HEK293 (cell line): ENCODE measurements around the gene MAPKAP1.

Source experiments
- CTCF ChIA-PET: fragments of 350-600 bp; formaldehyde crosslinking; extraction: SDS; loops from one replicate; lab custom pipeline; 2021; ENCODE audit warnings: antibody characterized with exemption; lab: Yijun Ruan, JAX
- POLR2A ChIA-PET: fragments of 300-600 bp; formaldehyde crosslinking; extraction: SDS; loops from one replicate; lab custom pipeline; 2020; ENCODE audit warnings: antibody characterized with exemption, inconsistent platforms; lab: Yijun Ruan, JAX
- H3K27ac ChIP-seq: fragments of 200-500 bp; sonication (Bioruptor generic); 2 replicates; pipeline ENCODE4 v1.5.1; 2014; ENCODE audit warnings: low read depth, low read length, control low read depth, inconsistent platforms; ENCODE audit errors: extremely low read depth
- H3K36me3 ChIP-seq, 2 experiments: fragments of 200-500 bp in 1 of 2; sonication (Bioruptor generic) in 1 of 2; 1 replicate in 1 of 2; 2 replicates in 1 of 2; pipeline ENCODE4 v1.5.1; 2014 to 2017; ENCODE audit warnings: inconsistent platforms in 2 of 2, low read length in 2 of 2; ENCODE audit not compliant: control insufficient read depth in 2 of 2, insufficient read depth in 1 of 2
- H3K4me1 ChIP-seq: fragments of 200-500 bp; sonication (Bioruptor generic); 2 replicates; pipeline ENCODE4 v1.5.1; 2014; ENCODE audit warnings: mild to moderate bottlenecking, low read length, inconsistent platforms; ENCODE audit not compliant: control insufficient read depth, insufficient read depth
- H3K4me3 ChIP-seq: 2 replicates; pipeline ENCODE4 v1.5.1; 2011; ENCODE audit warnings: low read depth, mild to moderate bottlenecking, control low read depth, low read length, moderate library complexity
- H3K9me3 ChIP-seq: fragments of 200-500 bp; sonication (Bioruptor generic); 2 replicates; pipeline ENCODE4 v1.5.1; 2014; ENCODE audit warnings: low read depth, low read length, inconsistent platforms; ENCODE audit not compliant: control insufficient read depth, insufficient read depth
- EGR2 ChIP-seq: fragments of 450-650 bp; formaldehyde crosslinking; IDR thresholded peaks from 2 replicates; pipeline ENCODE4 v1.5.1; 2016; ENCODE audit warnings: low read depth, missing biosample characterization, missing genetic modification characterization
- KLF1 ChIP-seq: fragments of 450-650 bp; formaldehyde crosslinking; IDR thresholded peaks from 2 replicates; pipeline ENCODE4 v1.5.1; 2016; ENCODE audit warnings: missing biosample characterization, missing genetic modification characterization
- SCRT1 ChIP-seq: fragments of 450-650 bp; formaldehyde crosslinking; IDR thresholded peaks from 2 replicates; pipeline ENCODE4 v1.5.1; 2016; ENCODE audit warnings: missing biosample characterization, missing genetic modification characterization, borderline replicate concordance
- ZFP41 ChIP-seq: fragments of 450-650 bp; formaldehyde crosslinking; IDR thresholded peaks from 2 replicates; pipeline ENCODE4 v1.5.1; 2016; ENCODE audit warnings: missing biosample characterization, missing genetic modification characterization, borderline replicate concordance
- ZNF146 ChIP-seq: fragments of 450-650 bp; formaldehyde crosslinking; IDR thresholded peaks from 2 replicates; pipeline ENCODE4 v1.5.1; 2016; ENCODE audit warnings: missing biosample characterization, missing genetic modification characterization
- ZNF175 ChIP-seq: fragments of 450-650 bp; formaldehyde crosslinking; IDR thresholded peaks from 2 replicates; pipeline ENCODE4 v1.5.1; 2016; ENCODE audit warnings: missing biosample characterization, missing genetic modification characterization
- ZNF202 ChIP-seq: fragments of 450-650 bp; formaldehyde crosslinking; IDR thresholded peaks from 2 replicates; pipeline ENCODE4 v1.5.1; 2016; ENCODE audit warnings: missing biosample characterization, missing genetic modification characterization, borderline replicate concordance
- ZNF221 ChIP-seq: fragments of 450-650 bp; formaldehyde crosslinking; IDR thresholded peaks from 2 replicates; pipeline ENCODE4 v1.5.1; 2017; ENCODE audit warnings: missing biosample characterization, missing genetic modification characterization, borderline replicate concordance
- ZNF266 ChIP-seq: fragments of 450-650 bp; formaldehyde crosslinking; IDR thresholded peaks from 2 replicates; pipeline ENCODE4 v1.5.1; 2016; ENCODE audit warnings: missing biosample characterization, missing genetic modification characterization, low read depth
- ZNF423 ChIP-seq: fragments of 450-650 bp; formaldehyde crosslinking; IDR thresholded peaks from 2 replicates; pipeline ENCODE4 v1.5.1; 2016; ENCODE audit warnings: missing biosample characterization, missing genetic modification characterization
- ZNF48 ChIP-seq: fragments of 450-650 bp; formaldehyde crosslinking; IDR thresholded peaks from 2 replicates; pipeline ENCODE4 v1.5.1; 2016; ENCODE audit warnings: missing biosample characterization, missing genetic modification characterization
- ZNF501 ChIP-seq: fragments of 450-650 bp; formaldehyde crosslinking; IDR thresholded peaks from 2 replicates; pipeline ENCODE4 v1.5.1; 2016; ENCODE audit warnings: missing biosample characterization, missing genetic modification characterization
- ZNF610 ChIP-seq: fragments of 450-650 bp; formaldehyde crosslinking; IDR thresholded peaks from 2 replicates; pipeline ENCODE4 v1.5.1; 2016; ENCODE audit warnings: missing biosample characterization, missing genetic modification characterization, borderline replicate concordance
- TF ChIP-seq, protein P1 (sequence below): fragments of 450-650 bp; formaldehyde crosslinking; IDR thresholded peaks from 2 replicates; pipeline ENCODE4 v1.5.1; 2017; ENCODE audit warnings: missing biosample characterization, missing genetic modification characterization
- TF ChIP-seq, protein P2 (sequence below): fragments of 450-650 bp; formaldehyde crosslinking; IDR thresholded peaks from 2 replicates; pipeline ENCODE4 v1.5.1; 2016; ENCODE audit warnings: missing biosample characterization, missing genetic modification characterization
- TF ChIP-seq, protein P3 (sequence below): fragments of 450-650 bp; formaldehyde crosslinking; IDR thresholded peaks from 2 replicates; pipeline ENCODE4 v1.5.1; 2016; ENCODE audit warnings: missing biosample characterization, missing genetic modification characterization
- TF ChIP-seq, protein P4 (sequence below): fragments of 450-650 bp; formaldehyde crosslinking; IDR thresholded peaks from 2 replicates; pipeline ENCODE4 v1.5.1; 2016; ENCODE audit warnings: missing biosample characterization, missing genetic modification characterization
- TF ChIP-seq, protein P5 (sequence below): fragments of 450-650 bp; formaldehyde crosslinking; IDR thresholded peaks from 2 replicates; pipeline ENCODE4 v1.5.1; 2016; ENCODE audit warnings: missing biosample characterization, missing genetic modification characterization

Gene MAPKAP1

DNA sequence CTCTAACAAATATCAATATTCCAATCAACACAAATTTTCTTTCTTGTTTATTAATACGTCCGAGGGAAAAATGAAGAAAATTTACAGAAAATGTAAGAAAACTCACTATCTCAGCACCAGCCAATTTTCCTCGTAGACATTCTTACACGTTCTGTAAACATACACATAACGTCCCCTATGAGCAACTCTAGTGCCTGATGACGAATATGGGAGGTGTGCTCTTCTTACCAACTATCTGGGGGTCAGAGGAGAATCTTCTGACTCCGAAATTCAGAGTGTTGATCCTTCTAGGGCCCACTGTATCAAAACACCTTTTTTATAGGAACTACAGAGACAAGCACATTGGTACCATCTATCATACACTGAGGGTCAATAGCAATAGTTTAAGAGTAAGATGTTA, 246.7 kb downstream of the MAPKAP1 start:
- CTCF ChIA-PET = no interaction called here
- Histone ChIP-seq H3K4me1 (0 out of 2 replicates have a peak, but pooled peaks cover 3% of the 10 kb centered on the region), H3K4me3 (no peak overlapping the region), H3K36me3 (peaks cover 0 to 8% of the 10 kb centered on the region in 2 experiments; a peak in 1 of 3 replicates), H3K9me3 (no peaks in the 10 kb centered on the region), H3K27ac (no peak overlapping the region)
- POLR2A ChIA-PET = no interaction called here
- no peak for TF ChIP-seq SCRT1 (tag by site-specific recombination)
- TF ChIP-seq ZFP41 (tag by site-specific recombination) = no peak
- no peak for TF ChIP-seq ZNF221 (tag by site-specific recombination)
- no peak for TF ChIP-seq ZNF48
- no peak for TF ChIP-seq EGR2 (tag by site-specific recombination)
- TF ChIP-seq, protein P1, sequence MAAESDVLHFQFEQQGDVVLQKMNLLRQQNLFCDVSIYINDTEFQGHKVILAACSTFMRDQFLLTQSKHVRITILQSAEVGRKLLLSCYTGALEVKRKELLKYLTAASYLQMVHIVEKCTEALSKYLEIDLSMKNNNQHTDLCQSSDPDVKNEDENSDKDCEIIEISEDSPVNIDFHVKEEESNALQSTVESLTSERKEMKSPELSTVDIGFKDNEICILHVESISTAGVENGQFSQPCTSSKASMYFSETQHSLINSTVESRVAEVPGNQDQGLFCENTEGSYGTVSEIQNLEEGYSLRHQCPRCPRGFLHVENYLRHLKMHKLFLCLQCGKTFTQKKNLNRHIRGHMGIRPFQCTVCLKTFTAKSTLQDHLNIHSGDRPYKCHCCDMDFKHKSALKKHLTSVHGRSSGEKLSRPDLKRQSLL (tag by site-specific recombination) = no peak
- TF ChIP-seq ZNF146 (tag by site-specific recombination) = no peak
- TF ChIP-seq ZNF423 (tag by site-specific recombination) = no peak
- TF ChIP-seq, protein P2, sequence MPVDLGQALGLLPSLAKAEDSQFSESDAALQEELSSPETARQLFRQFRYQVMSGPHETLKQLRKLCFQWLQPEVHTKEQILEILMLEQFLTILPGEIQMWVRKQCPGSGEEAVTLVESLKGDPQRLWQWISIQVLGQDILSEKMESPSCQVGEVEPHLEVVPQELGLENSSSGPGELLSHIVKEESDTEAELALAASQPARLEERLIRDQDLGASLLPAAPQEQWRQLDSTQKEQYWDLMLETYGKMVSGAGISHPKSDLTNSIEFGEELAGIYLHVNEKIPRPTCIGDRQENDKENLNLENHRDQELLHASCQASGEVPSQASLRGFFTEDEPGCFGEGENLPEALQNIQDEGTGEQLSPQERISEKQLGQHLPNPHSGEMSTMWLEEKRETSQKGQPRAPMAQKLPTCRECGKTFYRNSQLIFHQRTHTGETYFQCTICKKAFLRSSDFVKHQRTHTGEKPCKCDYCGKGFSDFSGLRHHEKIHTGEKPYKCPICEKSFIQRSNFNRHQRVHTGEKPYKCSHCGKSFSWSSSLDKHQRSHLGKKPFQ = no peak
- no peak for TF ChIP-seq ZNF266
- TF ChIP-seq ZNF610 (tag by site-specific recombination) = no peak
- TF ChIP-seq, protein P3, sequence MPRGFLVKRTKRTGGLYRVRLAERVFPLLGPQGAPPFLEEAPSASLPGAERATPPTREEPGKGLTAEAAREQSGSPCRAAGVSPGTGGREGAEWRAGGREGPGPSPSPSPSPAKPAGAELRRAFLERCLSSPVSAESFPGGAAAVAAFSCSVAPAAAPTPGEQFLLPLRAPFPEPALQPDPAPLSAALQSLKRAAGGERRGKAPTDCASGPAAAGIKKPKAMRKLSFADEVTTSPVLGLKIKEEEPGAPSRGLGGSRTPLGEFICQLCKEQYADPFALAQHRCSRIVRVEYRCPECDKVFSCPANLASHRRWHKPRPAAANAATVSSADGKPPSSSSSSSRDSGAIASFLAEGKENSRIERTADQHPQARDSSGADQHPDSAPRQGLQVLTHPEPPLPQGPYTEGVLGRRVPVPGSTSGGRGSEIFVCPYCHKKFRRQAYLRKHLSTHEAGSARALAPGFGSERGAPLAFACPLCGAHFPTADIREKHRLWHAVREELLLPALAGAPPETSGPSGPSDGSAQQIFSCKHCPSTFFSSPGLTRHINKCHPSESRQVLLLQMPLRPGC = no peak
- TF ChIP-seq, protein P4, sequence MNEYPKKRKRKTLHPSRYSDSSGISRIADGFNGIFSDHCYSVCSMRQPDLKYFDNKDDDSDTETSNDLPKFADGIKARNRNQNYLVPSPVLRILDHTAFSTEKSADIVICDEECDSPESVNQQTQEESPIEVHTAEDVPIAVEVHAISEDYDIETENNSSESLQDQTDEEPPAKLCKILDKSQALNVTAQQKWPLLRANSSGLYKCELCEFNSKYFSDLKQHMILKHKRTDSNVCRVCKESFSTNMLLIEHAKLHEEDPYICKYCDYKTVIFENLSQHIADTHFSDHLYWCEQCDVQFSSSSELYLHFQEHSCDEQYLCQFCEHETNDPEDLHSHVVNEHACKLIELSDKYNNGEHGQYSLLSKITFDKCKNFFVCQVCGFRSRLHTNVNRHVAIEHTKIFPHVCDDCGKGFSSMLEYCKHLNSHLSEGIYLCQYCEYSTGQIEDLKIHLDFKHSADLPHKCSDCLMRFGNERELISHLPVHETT (tag by site-specific recombination) = no peak
- TF ChIP-seq KLF1 = no peak
- no peak for TF ChIP-seq ZNF501 (tag by site-specific recombination)

DNA sequence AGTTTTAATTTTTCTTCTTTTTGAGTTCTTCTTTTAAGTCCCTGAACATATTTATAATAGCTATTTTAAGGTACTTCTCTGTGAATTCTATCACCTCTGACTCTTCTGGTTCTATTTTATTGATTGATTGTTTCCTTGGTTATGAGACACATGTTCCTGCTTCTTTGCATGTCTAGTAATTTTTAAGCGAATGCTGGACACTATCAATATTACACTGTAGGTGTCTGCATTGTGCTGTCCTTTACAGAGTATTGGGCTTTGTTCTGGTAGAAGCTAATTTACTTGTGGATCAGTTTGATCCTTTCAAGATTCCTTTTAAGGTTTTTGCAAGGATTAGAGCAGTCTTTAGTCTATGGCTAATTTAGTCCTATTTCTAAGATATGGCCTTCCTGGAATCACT, 249.7 kb downstream of the MAPKAP1 start:
- POLR2A ChIA-PET = no interaction called here
- Histone ChIP-seq H3K36me3 (peaks cover 0 to 8% of the 10 kb centered on the region in 2 experiments; a peak in 1 of 3 replicates), H3K4me3 (no peak overlapping the region), H3K9me3 (no peaks in the 10 kb centered on the region), H3K27ac (no peak overlapping the region), H3K4me1 (no peaks in the 10 kb centered on the region)
- CTCF ChIA-PET = interaction anchor here (0.6 to 1.0 kb wide), 2 partner anchors 9 to 11 kb away, joined by 3 to 6 read pairs; no protein-coding TSS in a partner anchor
- TF ChIP-seq ZNF202 (no peak), ZNF175 (no peak)
- TF ChIP-seq, protein P5, sequence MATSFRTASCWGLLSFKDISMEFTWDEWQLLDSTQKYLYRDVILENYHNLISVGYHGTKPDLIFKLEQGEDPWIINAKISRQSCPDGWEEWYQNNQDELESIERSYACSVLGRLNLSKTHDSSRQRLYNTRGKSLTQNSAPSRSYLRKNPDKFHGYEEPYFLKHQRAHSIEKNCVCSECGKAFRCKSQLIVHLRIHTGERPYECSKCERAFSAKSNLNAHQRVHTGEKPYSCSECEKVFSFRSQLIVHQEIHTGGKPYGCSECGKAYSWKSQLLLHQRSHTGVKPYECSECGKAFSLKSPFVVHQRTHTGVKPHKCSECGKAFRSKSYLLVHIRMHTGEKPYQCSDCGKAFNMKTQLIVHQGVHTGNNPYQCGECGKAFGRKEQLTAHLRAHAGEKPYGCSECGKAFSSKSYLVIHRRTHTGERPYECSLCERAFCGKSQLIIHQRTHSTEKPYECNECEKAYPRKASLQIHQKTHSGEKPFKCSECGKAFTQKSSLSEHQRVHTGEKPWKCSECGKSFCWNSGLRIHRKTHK (tag by site-specific recombination) = peak; percentile 91
